HEK293 (cell line): ENCODE data around the gene HDLBP.

Experiments used
- CTCF ChIA-PET: fragments of 350-600 bp; formaldehyde crosslinking; extraction: SDS; loops from one replicate; lab custom pipeline; 2021; ENCODE audit warnings: antibody characterized with exemption; lab: Yijun Ruan, JAX
- POLR2A ChIA-PET: fragments of 300-600 bp; formaldehyde crosslinking; extraction: SDS; loops from one replicate; lab custom pipeline; 2020; ENCODE audit warnings: antibody characterized with exemption, inconsistent platforms; lab: Yijun Ruan, JAX
- H3K27ac ChIP-seq: fragments of 200-500 bp; sonication (Bioruptor generic); 2 replicates; pipeline ENCODE4 v1.5.1; 2014; ENCODE audit warnings: low read depth, low read length, control low read depth, inconsistent platforms; ENCODE audit errors: extremely low read depth
- H3K36me3 ChIP-seq, 2 experiments: fragments of 200-500 bp in 1 of 2; sonication (Bioruptor generic) in 1 of 2; 1 replicate in 1 of 2; 2 replicates in 1 of 2; pipeline ENCODE4 v1.5.1; 2014 to 2017; ENCODE audit warnings: inconsistent platforms in 2 of 2, low read length in 2 of 2; ENCODE audit not compliant: control insufficient read depth in 2 of 2, insufficient read depth in 1 of 2
- H3K4me1 ChIP-seq: fragments of 200-500 bp; sonication (Bioruptor generic); 2 replicates; pipeline ENCODE4 v1.5.1; 2014; ENCODE audit warnings: mild to moderate bottlenecking, low read length, inconsistent platforms; ENCODE audit not compliant: control insufficient read depth, insufficient read depth
- H3K4me3 ChIP-seq: 2 replicates; pipeline ENCODE4 v1.5.1; 2011; ENCODE audit warnings: low read depth, mild to moderate bottlenecking, control low read depth, low read length, moderate library complexity
- H3K9me3 ChIP-seq: fragments of 200-500 bp; sonication (Bioruptor generic); 2 replicates; pipeline ENCODE4 v1.5.1; 2014; ENCODE audit warnings: low read depth, low read length, inconsistent platforms; ENCODE audit not compliant: control insufficient read depth, insufficient read depth
- BCL11B ChIP-seq: fragments of 450-650 bp; formaldehyde crosslinking; IDR thresholded peaks from 2 replicates; pipeline ENCODE4 v1.5.1; 2016; ENCODE audit warnings: low read depth, missing biosample characterization, missing genetic modification characterization
- CTCF ChIP-seq: fragments of 450-650 bp; formaldehyde crosslinking; IDR thresholded peaks from 2 replicates; pipeline ENCODE4 v1.5.1; 2016; ENCODE audit warnings: missing biosample characterization, missing genetic modification characterization
- SCRT1 ChIP-seq: fragments of 450-650 bp; formaldehyde crosslinking; IDR thresholded peaks from 2 replicates; pipeline ENCODE4 v1.5.1; 2016; ENCODE audit warnings: missing biosample characterization, missing genetic modification characterization, borderline replicate concordance
- SP3 ChIP-seq: fragments of 450-650 bp; formaldehyde crosslinking; IDR thresholded peaks from 2 replicates; pipeline ENCODE4 v1.5.1; 2016; ENCODE audit warnings: missing biosample characterization, missing genetic modification characterization
- ZBTB8A ChIP-seq: fragments of 450-650 bp; formaldehyde crosslinking; IDR thresholded peaks from 2 replicates; pipeline ENCODE4 v1.5.1; 2016; ENCODE audit warnings: missing biosample characterization, missing genetic modification characterization
- ZNF140 ChIP-seq: fragments of 450-650 bp; formaldehyde crosslinking; IDR thresholded peaks from 2 replicates; pipeline ENCODE4 v1.5.1; 2016; ENCODE audit warnings: missing biosample characterization, missing genetic modification characterization
- ZNF239 ChIP-seq: fragments of 450-650 bp; formaldehyde crosslinking; IDR thresholded peaks from 2 replicates; pipeline ENCODE4 v1.5.1; 2016; ENCODE audit warnings: missing biosample characterization, missing genetic modification characterization
- ZNF335 ChIP-seq: fragments of 450-650 bp; formaldehyde crosslinking; conservative IDR thresholded peaks from 2 replicates; pipeline ENCODE4 v1.5.1; 2016; ENCODE audit warnings: missing biosample characterization, missing genetic modification characterization
- ZNF354C ChIP-seq: fragments of 450-650 bp; formaldehyde crosslinking; IDR thresholded peaks from 2 replicates; pipeline ENCODE4 v1.5.1; 2016; ENCODE audit warnings: missing biosample characterization, missing genetic modification characterization, low read depth, borderline replicate concordance
- ZNF488 ChIP-seq: fragments of 450-650 bp; formaldehyde crosslinking; IDR thresholded peaks from 2 replicates; pipeline ENCODE4 v1.5.1; 2016; ENCODE audit warnings: missing biosample characterization, missing genetic modification characterization
- ZNF513 ChIP-seq: fragments of 450-650 bp; IDR thresholded peaks from 2 replicates; pipeline ENCODE4 v1.5.1; 2018; ENCODE audit warnings: missing biosample characterization, missing genetic modification characterization
- ZNF521 ChIP-seq: fragments of 450-650 bp; formaldehyde crosslinking; IDR thresholded peaks from 2 replicates; pipeline ENCODE4 v1.5.1; 2017; ENCODE audit warnings: missing biosample characterization, mild to moderate bottlenecking, missing genetic modification characterization
- ZSCAN30 ChIP-seq: fragments of 450-650 bp; IDR thresholded peaks from 2 replicates; pipeline ENCODE4 v1.5.1; 2018; ENCODE audit warnings: missing biosample characterization, mild to moderate bottlenecking, missing genetic modification characterization, moderate library complexity
- TF ChIP-seq, protein P1 (sequence below): sonication (generic); formaldehyde crosslinking; IDR thresholded peaks from 2 replicates; pipeline ENCODE4 v1.8.1; 2022; ENCODE audit warnings: mild to moderate bottlenecking, moderate library complexity, missing genetic modification reagents
- TF ChIP-seq, protein P2 (sequence below): fragments of 450-650 bp; formaldehyde crosslinking; IDR thresholded peaks from 2 replicates; pipeline ENCODE4 v1.5.1; 2016; ENCODE audit warnings: missing biosample characterization, missing genetic modification characterization
- TF ChIP-seq, protein P3 (sequence below): fragments of 450-650 bp; formaldehyde crosslinking; IDR thresholded peaks from 2 replicates; pipeline ENCODE4 v1.5.1; 2017; ENCODE audit warnings: missing biosample characterization, missing genetic modification characterization

Gene HDLBP

GRCh38 chr2:241358470-241358869 is 43.0 kb upstream of the HDLBP start (continued):
- TF ChIP-seq ZNF513 (no peak), ZNF521 (tag by site-specific recombination) (no peak), SCRT1 (no peak), ZNF488 (tag by site-specific recombination) (no peak)

- CTCF ChIA-PET: interaction anchor here (1.1 kb wide), 1 partner anchor 241 kb away, joined by 4 read pairs; no protein-coding TSS in a partner anchor
- H3K27ac ChIP-seq: no peak overlapping the region
- H3K9me3 ChIP-seq: no peaks in the 10 kb centered on the region
- H3K36me3 ChIP-seq: peaks cover 9 to 28% of the 10 kb centered on the region in 2 experiments; a peak in 2 of 3 replicates
- POLR2A ChIA-PET: no interaction called here
- no peak for TF ChIP-seq BCL11B (tag by site-specific recombination)
- no peak for TF ChIP-seq ZNF354C (tag by site-specific recombination)
- no peak for TF ChIP-seq CTCF
- peak overlapping the region; percentile 79 for H3K4me3 ChIP-seq
- peaks cover 17% of the 10 kb centered on the region for H3K4me1 ChIP-seq
Observed at GRCh38 chr2:241357531-241357930, 42.1 kb upstream of the HDLBP start.

- Histone ChIP-seq H3K27ac (no peak overlapping the region; the same call in 1 of the 2 replicates), H3K9me3 (no peaks in the 10 kb centered on the region), H3K4me3 (peak overlapping the region; percentile 79), H3K4me1 (peaks cover 17% of the 10 kb centered on the region), H3K36me3 (peaks cover 16 to 35% of the 10 kb centered on the region in 2 experiments; a peak in 2 of 3 replicates)
- peak; percentile 31 for TF ChIP-seq ZNF335 (tag by site-specific recombination)
- 0 out of 2 replicates have a peak, but pooled peaks have one; percentile 8 for TF ChIP-seq ZBTB8A (tag by site-specific recombination)
- no peak for TF ChIP-seq ZNF239 (tag by site-specific recombination)
- TF ChIP-seq ZNF140 (tag by site-specific recombination): no peak
- POLR2A ChIA-PET: interaction anchor here (1.0 kb wide), 2 partner anchors 242 to 278 kb away, joined by 3 read pairs; no protein-coding TSS in a partner anchor
- CTCF ChIA-PET: no interaction called here
Observed at GRCh38 chr2:241356871-241357260, 41.4 kb upstream of the HDLBP start.

DNA sequence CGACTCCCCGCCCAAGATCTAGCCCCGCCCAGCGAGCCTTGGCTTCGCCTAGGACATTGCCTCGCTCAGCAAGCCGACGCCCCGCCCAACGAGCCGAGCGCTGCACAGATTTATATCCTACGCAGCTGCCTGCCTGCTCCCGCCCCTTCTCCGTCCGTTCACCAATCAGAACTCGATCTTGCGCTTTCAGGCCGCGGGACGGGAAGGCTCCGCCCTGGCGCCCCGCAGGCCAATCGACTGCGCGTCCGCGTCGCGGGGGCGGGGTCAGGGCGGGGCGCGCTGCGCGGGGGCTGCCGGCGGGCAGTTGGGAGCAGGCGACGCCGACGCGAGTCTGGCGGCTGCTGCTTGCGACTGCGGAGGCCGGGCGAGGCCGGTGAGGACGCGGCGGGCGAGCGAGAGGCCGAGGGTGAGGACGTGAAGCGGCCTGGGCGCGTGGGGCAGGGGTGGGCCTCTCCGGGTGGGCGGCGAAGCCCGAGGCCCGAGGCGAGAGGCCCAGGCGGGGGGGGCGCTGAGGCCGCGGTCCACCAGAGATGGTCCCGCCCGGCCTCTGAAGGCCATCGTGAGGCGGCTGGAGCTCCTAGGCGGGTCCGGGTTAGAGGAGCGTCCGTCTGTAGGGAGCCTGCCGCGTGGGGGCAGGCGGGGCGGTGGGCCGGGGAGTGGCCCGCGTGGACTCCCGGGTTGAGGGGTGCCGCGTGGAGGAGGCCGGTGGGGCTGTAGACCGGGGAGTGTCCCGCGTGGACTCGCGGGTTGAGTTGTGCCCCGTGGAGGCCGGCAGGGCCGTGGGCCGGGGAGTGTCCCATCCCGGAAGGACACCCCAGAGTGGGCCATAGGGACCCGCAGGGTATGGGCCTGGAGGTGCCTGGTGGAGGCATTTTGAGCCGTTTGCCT is 40.8 kb upstream of the HDLBP start, which contains the start of gene FARP2:
TSS of gene FARP2 (plus strand) at position 303 of the 888 bp plus-strand sequence. CDS start 16,823 bp downstream, outside the sequence.
- POLR2A ChIA-PET: interaction anchor here (1.0 kb wide), 2 partner anchors 243 to 279 kb away, joined by 3 read pairs; no protein-coding TSS in a partner anchor
- TF ChIP-seq, protein P1, sequence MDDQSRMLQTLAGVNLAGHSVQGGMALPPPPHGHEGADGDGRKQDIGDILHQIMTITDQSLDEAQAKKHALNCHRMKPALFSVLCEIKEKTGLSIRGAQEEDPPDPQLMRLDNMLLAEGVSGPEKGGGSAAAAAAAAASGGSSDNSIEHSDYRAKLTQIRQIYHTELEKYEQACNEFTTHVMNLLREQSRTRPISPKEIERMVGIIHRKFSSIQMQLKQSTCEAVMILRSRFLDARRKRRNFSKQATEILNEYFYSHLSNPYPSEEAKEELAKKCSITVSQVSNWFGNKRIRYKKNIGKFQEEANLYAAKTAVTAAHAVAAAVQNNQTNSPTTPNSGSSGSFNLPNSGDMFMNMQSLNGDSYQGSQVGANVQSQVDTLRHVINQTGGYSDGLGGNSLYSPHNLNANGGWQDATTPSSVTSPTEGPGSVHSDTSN (CRISPR knock-in tag): peak; percentile 78; the same call in 1 of the 2 replicates
- 0 out of 2 replicates have a peak, but pooled peaks have one; percentile 16 for TF ChIP-seq ZSCAN30 (tag by site-specific recombination)
- TF ChIP-seq CTCF: peak; percentile 68
- TF ChIP-seq SP3 (tag by site-specific recombination): peak; percentile 49; the same call in 1 of the 2 replicates
- TF ChIP-seq ZNF335 (tag by site-specific recombination): 0 out of 2 replicates have a peak, but pooled peaks have one; percentile 64
- TF ChIP-seq, protein P2, sequence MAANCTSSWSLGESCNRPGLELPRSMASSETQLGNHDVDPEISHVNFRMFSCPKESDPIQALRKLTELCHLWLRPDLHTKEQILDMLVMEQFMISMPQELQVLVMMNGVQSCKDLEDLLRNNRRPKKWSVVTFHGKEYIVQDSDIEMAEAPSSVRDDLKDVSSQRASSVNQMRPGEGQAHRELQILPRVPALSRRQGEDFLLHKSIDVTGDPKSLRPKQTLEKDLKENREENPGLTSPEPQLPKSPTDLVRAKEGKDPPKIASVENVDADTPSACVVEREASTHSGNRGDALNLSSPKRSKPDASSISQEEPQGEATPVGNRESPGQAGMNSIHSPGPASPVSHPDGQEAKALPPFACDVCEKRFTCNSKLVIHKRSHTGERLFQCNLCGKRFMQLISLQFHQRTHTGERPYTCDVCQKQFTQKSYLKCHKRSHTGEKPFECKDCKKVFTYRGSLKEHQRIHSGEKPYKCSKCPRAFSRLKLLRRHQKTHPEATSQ: no peak
- TF ChIP-seq, protein P3, sequence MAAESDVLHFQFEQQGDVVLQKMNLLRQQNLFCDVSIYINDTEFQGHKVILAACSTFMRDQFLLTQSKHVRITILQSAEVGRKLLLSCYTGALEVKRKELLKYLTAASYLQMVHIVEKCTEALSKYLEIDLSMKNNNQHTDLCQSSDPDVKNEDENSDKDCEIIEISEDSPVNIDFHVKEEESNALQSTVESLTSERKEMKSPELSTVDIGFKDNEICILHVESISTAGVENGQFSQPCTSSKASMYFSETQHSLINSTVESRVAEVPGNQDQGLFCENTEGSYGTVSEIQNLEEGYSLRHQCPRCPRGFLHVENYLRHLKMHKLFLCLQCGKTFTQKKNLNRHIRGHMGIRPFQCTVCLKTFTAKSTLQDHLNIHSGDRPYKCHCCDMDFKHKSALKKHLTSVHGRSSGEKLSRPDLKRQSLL (tag by site-specific recombination): no peak

More for the DNA sequence above, 40.8 kb upstream of the HDLBP start, which contains the start of gene FARP2:
- Histone ChIP-seq H3K4me1 (peaks cover 13% of the 10 kb centered on the region), H3K4me3 (peak within 1 kb of the TSS; percentile 79), H3K27ac (peak within 1 kb of the TSS; percentile 76), H3K9me3 (no peaks in the 10 kb centered on the region), H3K36me3 (peaks cover 18 to 42% of the 10 kb centered on the region in 2 experiments; a peak in 2 of 3 replicates)
- CTCF ChIA-PET: no interaction called here
